ENCODE measurements around the gene RAB43.

Gene RAB43

GRCh38 chr3:129052675-129053074 lies 68.9 kb downstream of the RAB43 start:
- DNase-seq (ENCODE audit: extremely low read depth, low read depth): no peak
- no peak for TF ChIP-seq CTCF (IDR thresholded peaks at IDR 0.05; ENCODE audit: low read depth, low read length)

- no peak for TF ChIP-seq CTCF (IDR thresholded peaks at IDR 0.05; ENCODE audit: low read depth, low read length)
- DNase-seq (ENCODE audit: extremely low read depth, low read depth): no peak
Observed at GRCh38 chr3:129051871-129052340, 69.7 kb downstream of the RAB43 start.

- TF ChIP-seq CTCF (IDR thresholded peaks at IDR 0.05; ENCODE audit: low read depth, low read length): no peak
Observed at GRCh38 chr3:129050556-129051295, 70.9 kb downstream of the RAB43 start.

GRCh38 chr3:129047553-129047839 lies 74.1 kb downstream of the RAB43 start:
- DNase-seq (ENCODE audit: extremely low read depth, low read depth): no peak
- no peak for TF ChIP-seq CTCF (IDR thresholded peaks at IDR 0.05; ENCODE audit: low read depth, low read length)

More at GRCh38 chr3:129050556-129051295, 70.9 kb downstream of the RAB43 start:
- DNase-seq (ENCODE audit: extremely low read depth, low read depth): no peak

- DNase-seq (ENCODE audit: extremely low read depth, low read depth): no peak
- TF ChIP-seq CTCF (IDR thresholded peaks at IDR 0.05; ENCODE audit: low read depth, low read length): no peak
Observed at GRCh38 chr3:129046732-129047552, 74.7 kb downstream of the RAB43 start.

- TF ChIP-seq CTCF (IDR thresholded peaks at IDR 0.05; ENCODE audit: low read depth, low read length): no peak
- no peak for DNase-seq (ENCODE audit: extremely low read depth, low read depth)
Observed at GRCh38 chr3:129046037-129046731, 75.4 kb downstream of the RAB43 start.

GRCh38 chr3:129045675-129046036 lies 75.9 kb downstream of the RAB43 start:
- TF ChIP-seq CTCF (IDR thresholded peaks at IDR 0.05; ENCODE audit: low read depth, low read length): no peak
- DNase-seq (ENCODE audit: extremely low read depth, low read depth): no peak
